Measurements from ENCODE around the gene COLEC12.

The COLEC12 gene

DNA sequence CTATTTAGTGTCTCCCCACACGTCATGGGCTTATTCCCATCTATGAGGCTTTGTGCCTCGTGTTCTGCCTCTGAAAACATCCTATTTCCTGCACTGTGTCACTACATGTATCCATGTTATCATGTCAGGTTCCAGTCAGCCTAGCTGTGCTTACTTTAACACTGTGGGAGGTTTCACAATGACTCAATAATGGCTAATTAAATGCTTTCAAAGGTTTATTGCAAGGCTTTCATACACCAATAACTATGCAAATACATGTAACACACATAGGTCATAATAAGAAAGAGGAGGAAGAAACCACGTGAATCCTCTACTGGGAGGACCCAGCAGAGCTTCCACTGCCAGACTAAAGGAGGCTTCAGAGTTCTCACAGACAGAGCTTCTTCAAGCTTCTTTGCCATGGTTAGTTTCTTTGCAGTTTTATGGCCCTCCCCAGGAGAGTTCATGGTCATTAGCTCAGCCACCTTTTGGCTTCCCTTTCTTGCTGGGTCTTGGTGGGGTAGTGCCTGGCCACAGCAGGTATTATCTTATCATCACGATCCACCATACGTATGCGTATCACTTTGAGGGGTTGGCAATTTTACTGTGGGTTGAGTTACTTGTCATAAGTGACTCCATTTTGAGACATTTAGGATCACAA is 5.1 kb upstream of the COLEC12 start:
- no peak for DNase-seq

DNA sequence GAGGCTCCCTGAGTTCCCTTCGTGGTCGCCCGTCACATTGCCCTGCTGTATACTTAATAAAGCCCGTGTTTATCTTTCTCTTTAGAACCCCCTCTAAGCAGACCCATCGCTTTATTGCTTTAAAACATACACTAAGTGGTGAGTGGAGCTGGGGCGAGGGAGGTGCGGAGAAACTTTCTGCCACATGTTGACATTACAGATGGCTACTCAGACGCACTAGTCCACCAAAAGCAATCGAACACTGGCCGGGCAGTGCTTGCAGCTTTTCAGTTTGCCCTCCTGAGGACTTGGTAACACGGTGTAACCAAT is 859 bp upstream of the COLEC12 start:
- DNase-seq, result no peak

DNA sequence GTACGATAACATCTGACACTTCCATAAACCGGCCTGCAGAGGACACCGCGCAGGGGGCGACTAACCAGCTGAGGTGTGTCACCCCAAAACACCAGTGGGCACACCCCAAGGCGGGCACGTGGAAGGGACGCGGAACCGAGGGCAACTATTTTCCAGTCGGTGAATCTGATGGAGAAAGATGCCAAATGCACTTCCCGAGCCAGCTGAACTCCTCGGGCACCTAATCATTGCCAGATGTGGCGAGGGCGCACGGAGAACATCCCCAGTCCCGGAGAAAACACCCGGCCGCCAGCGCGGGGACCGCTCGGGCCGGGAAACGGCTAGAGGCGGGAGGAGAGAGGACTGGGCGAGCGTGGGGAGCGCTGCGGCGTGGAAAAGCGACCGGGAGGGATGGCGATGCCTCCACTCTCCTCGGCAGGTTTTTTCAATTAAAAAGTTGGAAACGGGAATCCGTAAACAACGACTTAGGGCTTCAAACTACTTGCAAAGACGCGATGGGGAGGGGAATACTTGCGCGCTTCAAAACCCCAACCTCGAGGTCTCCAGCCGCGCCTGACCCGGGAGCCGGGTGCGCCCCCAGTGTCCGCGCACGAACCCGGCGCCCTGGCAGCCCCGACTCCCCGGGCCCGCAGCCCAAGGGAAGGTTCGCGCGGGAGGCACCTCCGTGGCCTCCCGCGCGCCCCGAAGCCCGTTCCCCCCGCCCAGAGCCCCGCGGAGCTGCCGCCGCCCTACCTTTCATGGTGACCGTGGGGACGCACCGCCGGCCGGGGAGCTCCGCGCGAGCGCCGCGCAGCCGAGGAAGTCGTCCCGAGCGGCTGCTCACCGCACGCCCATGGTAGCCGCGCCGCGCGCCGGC is 497 bp downstream of the COLEC12 start:
- no peak for DNase-seq

DNA sequence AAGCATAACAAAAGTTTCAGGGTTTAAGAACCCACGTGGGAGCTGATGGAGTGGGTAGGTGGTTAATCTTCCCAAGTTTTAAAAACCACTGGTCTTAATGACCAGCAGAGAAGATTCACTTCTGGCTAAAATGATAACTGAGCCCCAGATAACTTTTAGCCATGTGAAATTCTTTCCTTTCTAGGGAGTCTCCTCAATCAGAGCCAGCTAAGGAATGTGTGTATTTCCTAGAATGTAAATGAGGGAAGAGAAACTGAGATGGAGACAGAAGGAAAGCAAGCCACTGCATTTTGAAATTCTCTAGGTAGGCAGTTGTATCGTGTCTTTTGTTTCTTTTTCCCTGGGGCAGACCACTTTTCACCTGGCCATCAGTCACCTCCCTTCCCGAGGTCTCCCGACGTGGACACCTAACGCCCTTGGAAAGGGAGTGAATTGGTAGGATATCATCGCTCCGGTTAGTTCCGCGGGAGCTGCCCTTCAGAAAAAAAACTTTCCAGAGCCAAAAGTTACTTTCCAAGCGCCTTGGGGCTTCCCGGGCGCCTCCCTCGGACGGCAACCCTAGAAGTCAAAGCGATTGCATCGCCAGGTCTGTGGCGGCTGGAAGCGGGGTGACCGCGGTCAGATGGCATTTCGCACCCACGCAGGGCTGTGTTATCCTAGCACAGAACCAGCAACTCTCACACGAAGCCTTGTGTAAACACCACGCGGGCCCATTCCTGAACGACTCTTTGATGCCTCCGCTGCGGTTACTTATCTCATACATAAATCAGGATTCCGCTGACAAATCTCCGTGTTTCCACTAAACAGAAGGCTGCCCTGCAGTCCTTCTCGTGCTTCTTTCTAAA is 1.3 kb downstream of the COLEC12 start:
- DNase-seq, result no peak

DNA sequence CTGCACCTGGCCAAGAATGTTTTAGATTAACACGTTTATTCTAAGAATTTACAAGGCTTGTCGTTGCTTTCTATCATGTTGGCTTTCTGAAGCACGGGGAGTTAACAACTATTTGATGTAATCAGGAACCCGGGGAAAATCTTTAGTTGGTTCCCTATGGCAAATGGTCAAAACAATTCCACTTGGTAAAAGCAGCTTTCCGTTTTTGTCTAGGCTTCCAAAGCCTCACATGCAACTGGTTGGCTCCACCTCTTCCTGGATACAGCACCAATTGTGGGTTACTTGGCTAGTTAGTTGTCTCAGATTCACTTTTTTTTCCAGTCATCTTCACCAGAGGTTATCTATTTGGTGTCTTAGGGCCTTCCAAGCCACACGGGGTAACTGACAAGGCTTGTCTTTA is 2.8 kb downstream of the COLEC12 start:
- DNase-seq, result no peak

DNA sequence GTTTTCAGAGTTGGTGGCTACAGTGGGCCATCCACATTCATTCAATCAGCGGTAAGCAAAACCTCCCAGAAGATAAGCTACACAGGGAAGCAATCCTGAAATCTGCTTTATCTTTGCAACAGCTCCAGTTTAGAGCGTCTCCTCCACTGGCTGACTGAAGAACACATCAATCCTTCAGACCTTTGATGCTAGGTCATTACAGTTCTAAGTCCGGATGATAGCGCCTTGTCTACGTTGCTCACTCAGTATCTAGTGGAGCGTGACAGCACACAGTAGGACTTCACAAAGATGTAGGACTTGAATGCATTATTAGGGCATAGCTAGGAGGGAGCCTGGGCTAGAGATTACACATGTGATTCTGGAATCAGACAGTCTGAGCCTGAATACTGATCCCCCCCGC is 5.0 kb downstream of the COLEC12 start:
- DNase-seq, result no peak

DNA sequence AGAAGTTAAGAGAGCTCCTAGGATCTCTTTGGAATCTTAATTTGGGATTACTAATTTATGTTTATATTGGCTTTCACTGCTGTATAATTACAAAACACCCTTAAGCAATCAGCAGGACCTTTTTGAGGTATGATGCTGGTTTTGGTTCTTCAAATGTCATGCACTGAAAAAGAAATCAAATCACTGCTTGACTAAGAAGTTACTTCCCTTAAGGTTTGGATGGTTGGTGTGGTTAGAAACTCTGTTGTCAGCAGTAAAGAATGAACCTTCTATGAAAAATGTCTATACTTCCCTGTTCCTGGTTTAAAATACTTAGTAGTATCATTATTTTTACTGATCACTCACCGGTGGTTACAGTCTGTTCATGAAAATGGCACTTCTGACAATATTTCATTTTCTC is 5.5 kb downstream of the COLEC12 start:
- DNase-seq, result no peak

DNA sequence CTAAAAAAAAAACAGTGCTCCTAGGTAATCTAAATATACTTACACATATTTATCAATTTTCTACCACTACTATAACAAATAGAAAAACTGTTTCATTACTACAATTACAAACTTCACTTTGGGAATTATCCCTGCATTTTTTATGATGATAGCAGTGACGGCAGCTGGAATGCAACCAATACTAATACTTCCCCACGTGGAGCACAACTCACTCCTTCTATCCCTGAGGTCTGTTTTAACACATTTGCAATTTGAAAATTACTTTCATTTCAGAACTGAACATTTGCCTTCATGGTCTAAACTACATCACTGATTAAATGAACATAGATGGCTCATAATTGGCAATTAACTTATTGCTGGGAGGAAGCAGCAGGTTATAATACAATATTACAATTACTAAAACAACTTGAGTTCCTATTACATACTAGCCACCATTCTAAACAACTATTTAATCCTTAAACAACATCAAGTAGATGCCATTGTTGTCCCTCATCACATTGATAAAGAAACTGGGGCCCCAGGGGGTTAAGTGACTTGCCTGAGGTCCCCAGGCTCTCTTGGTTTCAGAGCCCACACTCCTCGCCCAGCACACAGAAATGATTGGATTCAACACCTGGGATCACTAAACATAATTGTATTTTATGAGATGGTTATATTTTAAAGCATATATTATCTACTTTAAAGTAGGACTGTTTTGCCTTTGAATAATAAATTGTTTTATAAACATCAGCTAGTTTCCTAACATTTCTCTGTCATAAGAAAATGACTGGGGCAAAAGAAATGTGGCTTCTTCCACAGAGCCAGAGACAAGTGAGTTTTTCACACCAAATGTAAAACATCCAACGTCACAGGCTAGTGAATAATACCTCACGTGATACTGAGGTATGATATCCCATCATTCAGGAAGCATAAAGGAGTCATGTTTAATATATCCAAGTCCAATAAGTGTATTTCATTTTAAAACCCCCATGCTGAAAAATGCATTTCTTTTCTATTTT is 6.2 kb downstream of the COLEC12 start:
- no peak for DNase-seq

DNA sequence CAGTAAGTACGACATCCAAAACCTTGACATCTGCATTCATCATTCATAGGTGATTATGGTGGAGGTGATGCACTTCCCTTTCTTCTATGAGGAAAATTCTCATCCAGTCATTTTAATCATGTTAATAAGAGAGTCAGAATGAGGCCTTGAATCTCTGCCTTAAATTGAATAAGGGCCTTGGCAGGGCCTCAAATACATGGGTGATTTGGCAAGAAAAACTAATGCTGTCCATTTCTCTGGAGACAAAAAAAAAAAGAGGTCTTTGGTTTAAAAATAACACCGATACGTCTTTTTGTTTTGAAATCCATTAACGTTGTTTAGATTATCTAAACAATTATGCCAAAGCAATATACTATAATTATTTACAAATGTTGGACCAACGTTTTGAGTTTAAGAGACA is 8.1 kb downstream of the COLEC12 start:
- no peak for DNase-seq

DNA sequence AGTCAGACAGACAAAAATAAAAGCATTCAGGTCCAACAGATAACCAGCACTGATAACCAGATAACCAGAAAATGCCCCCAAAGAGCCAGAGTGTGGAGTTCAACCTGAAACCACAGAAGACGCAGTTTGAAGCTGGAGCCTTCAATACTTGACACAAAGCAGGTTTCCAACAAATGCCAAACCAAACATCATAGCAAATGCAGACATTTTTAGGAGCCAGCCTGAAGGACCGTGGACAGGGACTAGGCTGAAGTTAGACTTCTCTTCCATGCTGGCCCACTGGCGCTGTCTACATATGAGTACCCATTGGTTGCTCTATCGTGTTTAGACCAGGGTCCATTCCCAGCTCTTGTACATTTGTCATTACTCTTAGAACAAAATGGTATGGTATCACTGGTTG is 9.9 kb downstream of the COLEC12 start:
- DNase-seq, result no peak

DNA sequence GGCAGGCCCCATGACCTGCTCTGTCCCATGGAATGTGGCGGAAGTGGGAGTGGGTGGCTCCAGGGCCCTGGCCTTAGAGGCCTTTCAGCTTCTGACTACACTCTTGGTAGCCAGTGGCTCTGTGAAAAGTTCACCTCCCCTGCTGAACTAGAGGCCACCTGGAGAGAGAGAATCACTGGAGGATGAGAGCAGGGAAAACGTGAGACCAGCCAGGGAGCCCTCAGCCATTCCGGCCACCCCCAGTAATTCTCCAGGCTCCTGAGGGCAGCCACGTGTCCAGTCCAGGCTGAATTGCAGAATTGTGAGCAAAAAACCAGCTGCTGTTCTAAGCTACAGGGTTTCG is 10.5 kb downstream of the COLEC12 start:
- no peak for DNase-seq

DNA sequence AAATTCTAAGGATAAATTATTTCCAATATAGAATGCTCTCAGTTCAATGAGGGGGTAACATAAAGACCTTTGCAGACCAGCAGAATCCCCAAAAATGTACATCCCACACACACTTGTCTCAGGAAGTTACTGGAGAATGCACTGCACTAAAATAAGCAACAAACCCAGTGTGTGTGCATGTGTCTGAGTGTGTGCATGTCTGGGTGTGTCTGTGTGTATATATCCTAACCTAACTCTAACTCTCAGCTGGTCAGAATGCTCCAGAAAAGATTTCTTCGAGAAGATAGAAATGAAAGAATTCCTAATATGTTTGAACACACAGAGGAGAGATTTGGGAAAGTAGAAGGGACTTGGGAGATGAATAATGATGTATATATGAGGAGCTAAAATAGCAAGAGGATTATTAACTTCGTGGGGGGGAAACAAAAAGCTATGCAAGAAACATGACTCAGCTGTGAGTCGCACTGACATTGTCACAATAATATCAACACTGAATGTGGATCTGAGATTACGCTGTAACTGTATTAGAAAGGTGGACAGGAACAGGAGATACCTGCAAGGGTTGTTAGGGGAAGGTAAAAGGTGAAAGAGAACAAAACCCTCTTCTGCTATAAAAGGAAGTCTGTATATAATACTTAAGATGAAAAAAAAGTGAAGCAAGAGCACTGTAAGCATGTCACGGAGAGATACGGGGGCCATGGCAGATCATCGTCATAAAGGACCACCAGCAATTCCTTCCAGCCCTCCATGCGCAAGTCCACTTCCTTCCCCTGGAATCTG is 11.1 kb downstream of the COLEC12 start:
- no peak for DNase-seq

DNA sequence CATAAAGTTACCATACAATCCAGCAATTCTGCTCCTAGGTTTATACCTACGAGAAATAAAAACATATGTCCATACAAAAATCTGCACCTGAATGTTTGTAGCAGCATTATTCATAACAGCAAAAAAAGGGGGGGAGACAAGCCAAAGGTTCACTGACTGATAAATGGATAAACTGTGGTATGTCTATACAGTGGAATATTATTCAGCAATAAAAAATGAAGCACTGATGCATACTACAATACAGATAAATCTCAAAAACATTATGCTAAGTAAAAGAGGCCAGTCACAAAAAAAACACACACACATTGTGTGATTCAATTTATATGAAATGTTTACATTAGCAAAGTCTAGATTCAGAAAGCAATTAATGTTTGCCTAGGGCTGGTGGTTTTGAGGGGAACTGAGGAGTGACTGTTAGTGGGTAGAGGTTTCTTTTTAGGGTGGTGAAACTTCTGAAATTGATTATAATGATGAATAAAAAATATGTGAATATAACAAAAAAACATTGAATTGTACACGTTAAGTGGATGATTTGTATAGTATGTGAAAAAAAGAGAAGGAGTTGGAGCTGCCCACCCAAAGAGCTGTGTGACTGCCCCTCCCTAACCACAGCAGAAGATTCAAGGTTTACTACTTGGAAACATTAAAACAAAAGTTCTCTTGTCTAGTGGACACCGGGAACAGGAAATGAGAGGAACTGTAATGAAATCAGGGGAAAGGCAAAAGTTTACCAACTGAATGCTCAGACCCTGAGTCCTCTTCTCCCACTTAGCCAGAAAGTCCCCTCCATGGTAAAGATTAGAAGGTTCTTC is 13.4 kb downstream of the COLEC12 start:
- no peak for DNase-seq

DNA sequence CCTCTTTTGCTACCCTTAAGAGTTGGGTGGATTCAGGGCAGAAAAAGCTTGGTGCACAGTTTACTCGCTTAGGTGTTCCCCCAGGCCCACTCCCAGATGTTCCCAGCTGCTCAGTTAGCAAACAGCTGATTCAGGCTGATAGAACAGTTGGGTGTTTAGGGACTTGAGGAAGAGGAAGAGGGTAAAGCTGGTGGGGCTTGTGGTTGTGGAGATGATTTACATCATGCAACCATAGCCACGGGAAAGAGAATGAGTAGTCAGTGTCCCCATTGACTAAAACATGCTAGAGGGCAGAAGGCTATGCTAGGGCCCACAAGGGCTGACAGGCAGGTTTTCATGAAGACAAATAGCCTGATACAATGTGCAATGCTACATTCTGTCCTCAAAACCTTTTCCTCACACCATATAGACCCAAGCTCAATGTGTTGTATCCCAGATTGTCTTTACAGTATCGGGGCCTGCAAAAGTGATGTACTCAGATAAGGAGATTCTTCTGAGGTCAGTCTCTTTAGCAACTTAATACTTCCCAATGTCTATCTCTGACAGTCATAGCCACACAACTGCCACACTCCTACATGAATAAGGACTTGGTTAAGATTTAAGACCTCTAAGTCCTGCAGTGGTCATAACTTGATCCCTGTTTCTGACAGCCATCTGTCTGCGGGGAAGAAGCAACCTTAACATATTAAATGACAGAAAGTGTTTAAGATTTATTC is 15.6 kb downstream of the COLEC12 start:
- DNase-seq, result no peak

DNA sequence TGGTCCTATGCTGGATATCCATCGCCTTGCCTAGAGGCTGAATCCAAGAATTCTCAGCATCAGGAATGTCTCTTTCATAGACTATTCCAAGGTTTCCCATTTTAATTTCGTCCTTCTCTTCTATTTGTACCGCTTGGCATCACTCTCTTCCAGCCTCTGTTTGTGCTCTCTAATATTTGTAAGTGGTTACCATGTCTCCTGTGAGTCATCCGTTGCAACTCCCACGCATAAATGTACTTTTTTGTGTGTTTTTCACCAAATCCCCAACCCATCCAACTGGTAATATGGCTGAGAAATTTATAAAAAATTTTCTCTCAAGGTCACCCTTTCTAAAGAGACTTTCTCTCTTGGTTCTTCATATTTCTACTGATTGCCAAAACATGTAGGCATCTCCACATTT is 21.8 kb downstream of the COLEC12 start:
- no peak for DNase-seq

DNA sequence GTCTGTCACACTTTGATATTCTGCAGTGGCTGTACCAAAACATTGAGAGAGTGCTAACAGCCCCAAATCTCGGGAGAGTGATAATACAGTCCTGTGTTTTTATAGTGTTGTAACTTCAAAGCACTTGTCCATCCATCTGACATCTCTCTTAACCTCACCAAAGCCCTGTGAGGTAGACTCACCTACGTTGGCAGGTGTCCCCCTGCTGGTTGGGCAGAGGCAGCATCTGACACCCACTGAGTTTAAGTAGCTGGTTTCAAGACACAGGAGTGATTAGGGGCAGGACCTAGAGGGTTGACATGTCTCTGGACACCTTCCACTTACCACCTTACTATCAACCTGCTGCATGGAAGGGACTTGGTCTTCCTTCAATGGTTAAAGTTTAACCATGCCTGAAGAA is 22.9 kb downstream of the COLEC12 start:
- DNase-seq, result no peak

DNA sequence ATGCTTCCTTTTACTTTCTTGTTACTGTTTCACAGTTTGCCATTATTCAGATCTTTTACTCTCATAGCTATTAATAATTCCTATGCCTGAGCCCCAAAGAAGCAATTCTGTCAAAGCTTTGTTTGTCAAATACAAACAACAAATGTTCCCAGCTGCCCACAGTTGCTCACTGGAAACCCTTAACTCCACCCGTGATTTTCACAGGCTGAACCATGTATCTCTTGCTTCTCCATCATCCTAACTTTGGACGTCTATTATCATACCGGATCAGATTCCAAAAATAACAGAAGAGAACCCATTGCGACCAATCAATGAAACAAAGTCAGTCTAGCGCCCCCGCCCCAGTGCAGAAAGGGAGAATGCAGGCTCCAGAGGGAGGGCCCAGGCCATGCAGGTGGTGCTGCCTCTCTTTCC is 24.2 kb downstream of the COLEC12 start:
- DNase-seq, result no peak

DNA sequence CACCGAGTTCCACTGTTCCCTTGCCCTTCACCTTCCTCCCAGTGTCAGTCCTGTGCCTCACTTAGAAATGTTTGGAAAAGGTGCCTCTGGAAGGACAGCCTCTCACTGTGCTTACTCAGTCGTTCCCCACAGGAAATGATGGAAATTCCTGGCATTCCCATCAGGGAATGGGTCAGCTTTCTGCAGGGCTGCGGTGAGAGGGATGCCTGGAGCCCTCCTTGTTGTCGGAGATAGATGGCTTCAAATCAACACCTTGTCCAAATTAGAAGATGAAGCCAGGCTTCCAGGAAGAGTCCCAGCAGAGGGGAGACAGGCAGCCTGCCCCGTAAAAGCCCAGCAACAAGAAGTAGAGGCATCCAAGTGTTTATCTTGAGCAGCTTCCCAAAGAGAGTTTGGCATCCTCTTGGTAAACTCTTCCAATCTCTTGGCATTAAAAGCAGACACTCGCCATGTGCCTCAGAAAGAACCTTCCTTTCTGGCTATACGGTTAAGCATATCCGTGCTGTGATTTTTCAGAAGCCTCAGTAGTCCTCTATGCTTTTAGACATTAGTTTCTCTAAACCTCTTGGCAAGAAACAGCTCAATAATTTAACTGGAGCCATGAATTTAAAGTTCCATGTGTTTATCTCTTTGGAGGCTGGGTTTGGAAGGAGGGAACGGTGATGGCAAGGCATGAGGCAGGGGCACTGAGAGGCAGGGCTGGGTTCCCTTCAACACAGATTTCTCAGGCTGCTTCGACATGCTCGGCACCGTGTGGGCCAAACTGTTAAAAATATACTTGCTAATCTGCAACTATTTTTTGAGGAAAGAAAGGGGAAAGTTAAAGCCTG is 25.1 kb downstream of the COLEC12 start:
- DNase-seq, result no peak

DNA sequence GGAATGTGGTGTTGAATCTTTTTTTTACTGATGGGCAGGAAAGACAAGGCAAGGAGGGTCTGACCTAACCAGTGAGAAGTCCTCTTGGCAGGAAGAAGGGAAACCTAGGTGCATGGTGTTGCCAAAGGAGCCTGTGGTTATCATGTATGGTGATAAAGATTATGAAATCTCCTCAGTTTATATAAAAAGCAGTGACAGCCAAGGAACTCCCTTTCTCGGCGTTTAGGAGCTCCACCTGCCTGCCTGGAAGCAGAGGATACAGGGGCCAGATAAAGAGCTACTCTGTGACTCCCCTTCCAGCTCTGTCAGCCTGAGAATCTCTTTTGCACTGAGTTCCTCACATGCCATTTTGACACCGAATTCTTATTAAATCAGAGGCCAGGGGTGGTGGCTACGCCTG is 26.1 kb downstream of the COLEC12 start:
- DNase-seq, result no peak
